Sigmoid colon (tissue), 3 donors: ENCODE measurements around the gene CCDC83.

ENCODE experiments used
- CTCF ChIP-seq, 4 experiments: fragments of 450-650 bp in 3 of 4; fragments of 200-600 bp in 1 of 4; IDR thresholded peaks; one replicate each; pipeline ENCODE4 v1.5.1; 2016 to 2019; ENCODE audit warnings: antibody characterized with exemption in 4 of 4, mild to moderate bottlenecking in 3 of 4, moderate library complexity in 2 of 4
- POLR2A ChIP-seq, 2 donors: fragments of 450-650 bp; IDR thresholded peaks; one replicate each; pipeline ENCODE4 v1.6.1; 2016; ENCODE audit warnings: antibody characterized with exemption in 2 of 2, mild to moderate bottlenecking in 2 of 2, moderate library complexity in 2 of 2

GRCh38 chr11:85831050-85831449, 24.1 kb upstream of the CCDC83 start:
- TF ChIP-seq CTCF (IDR thresholded peaks at IDR 0.05) (no peak), POLR2A (IDR thresholded peaks at IDR 0.05) (no peak)
